Endothelial cell (in vitro differentiated cells): ENCODE results near the gene FOXC2. TPM values are rescaled to one million over a fixed set of nuclear protein-coding genes. Genes with fewer than 3 reads are reported as not detected.

Experiments
- DNase-seq: peaks from one replicate; pipeline ENCODE4 v3.0.0; 2021; ENCODE audit warnings: low spot score
- H3K27ac Mint-ChIP-seq: one replicate; pipeline ENCODE4 v1.8.0; 2021; ENCODE audit warnings: mixed read lengths, inconsistent platforms; ENCODE audit not compliant: unreplicated experiment
- H3K27me3 Mint-ChIP-seq: one replicate; pipeline ENCODE4 v1.8.0; 2021; ENCODE audit warnings: mild to moderate bottlenecking, moderate library complexity, mixed read lengths, inconsistent platforms; ENCODE audit not compliant: unreplicated experiment
- H3K36me3 Mint-ChIP-seq: one replicate; pipeline ENCODE4 v1.8.0; 2021; ENCODE audit warnings: mild to moderate bottlenecking, low read depth, mixed read lengths, inconsistent platforms; ENCODE audit not compliant: unreplicated experiment
- H3K4me1 Mint-ChIP-seq: one replicate; pipeline ENCODE4 v1.8.0; 2021; ENCODE audit warnings: mild to moderate bottlenecking, mixed read lengths, inconsistent platforms; ENCODE audit not compliant: unreplicated experiment
- H3K4me3 Mint-ChIP-seq: one replicate; pipeline ENCODE4 v1.8.0; 2021; ENCODE audit warnings: mild to moderate bottlenecking, mixed read lengths, inconsistent platforms; ENCODE audit not compliant: unreplicated experiment
- H3K9me3 Mint-ChIP-seq: one replicate; pipeline ENCODE4 v1.8.0; 2021; ENCODE audit warnings: mixed read lengths, inconsistent platforms; ENCODE audit not compliant: unreplicated experiment
- total RNA-seq: library from RNA; stranded (reverse); fragmentation: NEBNext Ultra II Directional; extraction: Animal tissue kit (Norgen Biotek cat#: 25700); gene quantifications from one replicate; pipeline ENCODE4 v1.2.1, GENCODE V29; 2021; ENCODE audit not compliant: unreplicated experiment
- TF ChIP-seq, protein P1 (sequence below): fragments of 200-600 bp; sonication (generic); IDR thresholded peaks from one replicate; pipeline ENCODE4 v1.5.0; 2021; ENCODE audit warnings: antibody characterized with exemption; ENCODE audit not compliant: unreplicated experiment

Gene FOXC2
- total RNA-seq, 1 donor from 2014 or later, result 16.3 TPM

DNA sequence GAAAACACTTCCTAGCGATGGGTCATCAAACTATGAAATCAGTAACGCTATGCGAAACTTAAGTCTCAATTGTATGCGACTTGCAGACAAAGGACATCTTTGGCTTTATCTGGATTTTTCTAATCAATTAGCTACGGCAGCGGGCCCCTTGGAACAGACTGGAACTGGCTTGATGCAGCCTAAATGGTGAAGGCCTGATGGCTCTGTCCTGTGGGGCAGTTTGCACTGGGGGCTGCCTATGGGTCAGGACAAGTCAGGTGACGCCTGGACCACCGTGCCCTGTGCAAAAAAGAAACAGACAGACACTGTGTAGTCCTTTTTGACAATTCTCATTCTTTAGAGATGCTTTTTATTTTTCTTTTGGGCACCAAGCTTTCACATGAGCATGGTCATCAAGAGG, 33.6 kb upstream of the FOXC2 start:
- TF ChIP-seq, protein P1, sequence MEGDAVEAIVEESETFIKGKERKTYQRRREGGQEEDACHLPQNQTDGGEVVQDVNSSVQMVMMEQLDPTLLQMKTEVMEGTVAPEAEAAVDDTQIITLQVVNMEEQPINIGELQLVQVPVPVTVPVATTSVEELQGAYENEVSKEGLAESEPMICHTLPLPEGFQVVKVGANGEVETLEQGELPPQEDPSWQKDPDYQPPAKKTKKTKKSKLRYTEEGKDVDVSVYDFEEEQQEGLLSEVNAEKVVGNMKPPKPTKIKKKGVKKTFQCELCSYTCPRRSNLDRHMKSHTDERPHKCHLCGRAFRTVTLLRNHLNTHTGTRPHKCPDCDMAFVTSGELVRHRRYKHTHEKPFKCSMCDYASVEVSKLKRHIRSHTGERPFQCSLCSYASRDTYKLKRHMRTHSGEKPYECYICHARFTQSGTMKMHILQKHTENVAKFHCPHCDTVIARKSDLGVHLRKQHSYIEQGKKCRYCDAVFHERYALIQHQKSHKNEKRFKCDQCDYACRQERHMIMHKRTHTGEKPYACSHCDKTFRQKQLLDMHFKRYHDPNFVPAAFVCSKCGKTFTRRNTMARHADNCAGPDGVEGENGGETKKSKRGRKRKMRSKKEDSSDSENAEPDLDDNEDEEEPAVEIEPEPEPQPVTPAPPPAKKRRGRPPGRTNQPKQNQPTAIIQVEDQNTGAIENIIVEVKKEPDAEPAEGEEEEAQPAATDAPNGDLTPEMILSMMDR, result no peak
- no peak overlapping the region for H3K27ac Mint-ChIP-seq
- no peaks in the 10 kb centered on the region for H3K9me3 Mint-ChIP-seq
- H3K4me3 Mint-ChIP-seq, result no peak overlapping the region
- H3K4me1 Mint-ChIP-seq, result no peaks in the 10 kb centered on the region
- H3K36me3 Mint-ChIP-seq, result peaks cover 21% of the 10 kb centered on the region
- no peaks in the 10 kb centered on the region for H3K27me3 Mint-ChIP-seq
- DNase-seq, result no peak

DNA sequence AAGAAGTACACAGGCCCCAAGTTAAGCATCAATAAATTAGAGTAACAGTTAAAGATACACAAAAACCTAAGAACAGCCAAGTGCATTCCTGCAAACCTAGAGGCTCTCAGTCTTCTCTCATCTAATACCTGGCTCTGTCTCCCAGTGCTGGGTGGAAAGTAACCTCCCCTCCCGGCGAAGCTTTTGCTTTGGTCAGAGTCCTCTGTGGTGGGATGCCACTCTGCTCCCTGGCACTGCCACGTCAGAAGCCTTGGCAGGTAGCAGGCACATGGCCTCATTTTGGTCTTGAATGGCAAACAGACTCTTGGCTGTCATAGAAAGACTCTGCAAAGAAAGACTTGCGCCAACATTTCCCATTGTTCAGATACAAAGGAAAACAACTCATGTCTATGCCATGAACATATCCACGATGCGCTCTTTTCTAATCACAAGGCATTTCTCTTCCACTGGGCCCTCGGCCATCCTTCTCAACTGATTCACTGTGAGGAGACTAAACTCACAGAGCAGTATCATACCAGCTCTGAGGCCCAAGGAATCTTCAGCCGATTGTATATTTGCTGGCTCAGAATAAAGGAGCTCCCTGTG, 32.8 kb upstream of the FOXC2 start:
- no peak for DNase-seq
- H3K4me1 Mint-ChIP-seq, result no peaks in the 10 kb centered on the region
- peaks cover 24% of the 10 kb centered on the region for H3K36me3 Mint-ChIP-seq
- H3K27ac Mint-ChIP-seq, result no peak overlapping the region
- no peaks in the 10 kb centered on the region for H3K9me3 Mint-ChIP-seq
- TF ChIP-seq, protein P1, result no peak
- H3K4me3 Mint-ChIP-seq, result no peak overlapping the region
- H3K27me3 Mint-ChIP-seq, result no peaks in the 10 kb centered on the region

DNA sequence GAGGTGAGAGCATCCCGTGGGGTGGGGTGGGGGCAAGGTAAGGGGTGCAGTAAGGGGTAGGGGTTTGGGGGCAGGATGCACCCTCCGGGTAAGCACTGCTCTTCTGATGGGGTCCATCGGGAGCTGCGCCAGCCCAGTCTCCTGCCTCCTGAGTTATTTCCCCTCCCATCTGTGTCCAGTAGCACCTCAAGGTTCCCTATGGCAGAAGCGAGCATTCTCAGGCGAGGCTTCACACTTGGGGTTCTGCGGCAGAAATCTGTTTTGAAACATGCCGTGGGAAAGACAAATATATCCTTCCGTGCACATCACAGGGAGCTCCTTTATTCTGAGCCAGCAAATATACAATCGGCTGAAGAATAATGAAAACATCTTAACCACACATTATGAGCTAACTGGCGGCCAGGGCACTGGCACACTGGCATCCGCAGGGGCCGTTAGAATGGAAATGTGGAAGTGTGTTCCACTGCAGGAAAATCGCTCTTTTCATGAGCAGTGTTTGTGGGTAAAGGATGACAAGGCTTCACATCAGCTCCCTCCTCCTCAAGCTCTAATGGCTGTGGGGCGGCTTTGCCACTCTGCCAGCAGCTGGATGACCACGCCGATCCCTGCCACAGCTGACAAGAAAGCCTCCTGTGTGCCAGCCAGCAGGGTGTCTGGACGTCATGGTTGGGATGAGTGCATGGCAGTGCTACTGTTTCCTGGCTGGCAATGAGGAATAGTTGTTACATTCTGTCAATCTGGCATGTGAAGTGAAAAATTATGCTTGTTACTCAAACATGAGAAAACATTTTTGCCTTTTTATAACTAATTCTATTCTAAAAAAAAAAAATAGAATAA, 31.6 kb upstream of the FOXC2 start:
- H3K4me1 Mint-ChIP-seq, result no peaks in the 10 kb centered on the region
- no peaks in the 10 kb centered on the region for H3K9me3 Mint-ChIP-seq
- TF ChIP-seq, protein P1, result no peak
- no peak for DNase-seq
- peaks cover 2% of the 10 kb centered on the region for H3K27me3 Mint-ChIP-seq
- H3K4me3 Mint-ChIP-seq, result no peak overlapping the region
- H3K27ac Mint-ChIP-seq, result no peak overlapping the region
- H3K36me3 Mint-ChIP-seq, result peaks cover 27% of the 10 kb centered on the region

DNA sequence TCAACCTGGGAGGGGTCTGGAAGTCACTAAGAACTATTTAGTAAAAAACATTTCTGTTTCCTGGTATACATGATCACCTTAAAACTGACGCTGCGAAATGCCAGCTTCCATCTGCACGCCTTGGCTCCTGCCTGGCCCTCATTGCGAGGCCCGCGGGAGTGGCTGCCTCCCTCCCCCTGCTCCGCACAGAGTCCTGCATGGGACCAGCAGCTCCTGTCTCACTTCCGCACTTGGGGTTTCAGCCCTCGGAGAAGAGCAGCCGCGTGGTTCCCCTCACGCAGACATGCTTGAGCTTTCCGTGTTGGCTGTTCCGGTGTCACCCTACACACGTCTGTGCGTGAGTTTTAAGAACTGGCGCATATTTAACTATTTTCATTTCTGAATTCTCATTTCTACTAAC, 30.0 kb upstream of the FOXC2 start:
- H3K27ac Mint-ChIP-seq, result no peak overlapping the region
- no peak for DNase-seq
- H3K27me3 Mint-ChIP-seq, result peaks cover 2% of the 10 kb centered on the region
- no peaks in the 10 kb centered on the region for H3K9me3 Mint-ChIP-seq
- H3K4me3 Mint-ChIP-seq, result no peak overlapping the region
- H3K36me3 Mint-ChIP-seq, result peaks cover 32% of the 10 kb centered on the region
- TF ChIP-seq, protein P1, result no peak
- no peaks in the 10 kb centered on the region for H3K4me1 Mint-ChIP-seq

DNA sequence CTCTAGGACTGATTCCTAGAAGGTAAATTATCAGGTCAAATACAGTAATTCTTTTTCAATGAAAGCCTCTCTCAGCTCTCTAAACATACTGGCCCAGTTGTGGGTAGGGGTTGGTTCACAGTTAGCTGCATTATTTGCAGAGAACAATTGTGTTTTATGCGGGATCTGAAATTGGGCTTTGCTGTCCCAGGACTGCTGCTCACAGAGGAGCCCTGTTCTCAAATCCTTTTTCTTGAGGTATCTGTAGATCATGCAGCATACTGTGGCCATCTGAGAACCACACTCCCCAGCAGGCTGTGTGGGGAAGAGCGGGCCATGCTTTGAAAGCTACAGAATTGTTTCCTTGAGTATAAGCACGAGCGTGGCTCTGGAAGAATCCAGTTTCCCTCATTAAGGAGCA, 29.1 kb upstream of the FOXC2 start:
- Mint-ChIP-seq H3K27me3 (peaks cover 2% of the 10 kb centered on the region), H3K27ac (no peak overlapping the region), H3K4me1 (no peaks in the 10 kb centered on the region), H3K4me3 (no peak overlapping the region), H3K9me3 (no peaks in the 10 kb centered on the region), H3K36me3 (peaks cover 32% of the 10 kb centered on the region)
- no peak for DNase-seq
- TF ChIP-seq, protein P1, result no peak
